GM12873 (cell line): ENCODE results near the gene IL4I1.

Experiments
- CTCF ChIP-seq: IDR thresholded peaks from 2 replicates; pipeline ENCODE4 v1.5.1; 2012; ENCODE audit warnings: low read depth, mild to moderate bottlenecking, moderate library complexity, low read length, control low read depth; ENCODE audit not compliant: insufficient read depth; ENCODE audit errors: missing control alignments

Gene IL4I1

GRCh38 chr19:49874503-49875157 is 22.1 kb downstream of the IL4I1 start:
- no peak for TF ChIP-seq CTCF

DNA sequence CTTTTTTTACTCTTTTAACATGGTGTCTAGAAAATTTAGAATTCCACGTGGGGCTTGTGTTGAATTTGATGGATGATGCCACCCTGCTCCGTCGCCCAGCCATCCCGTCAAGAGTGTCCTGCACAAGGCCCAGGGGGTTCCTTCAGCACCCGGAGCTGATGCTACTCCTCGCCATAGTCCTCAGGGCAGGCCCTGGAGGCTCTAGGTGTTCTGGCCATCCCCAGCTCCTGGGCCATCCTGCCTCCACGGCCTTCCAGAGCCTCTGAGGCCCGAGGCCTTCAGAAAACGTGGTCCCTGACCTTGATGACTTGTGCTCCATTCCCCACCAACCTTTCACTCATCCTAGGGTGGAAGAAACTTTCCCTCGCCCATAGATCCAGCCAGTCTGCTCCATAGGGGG is 22.9 kb downstream of the IL4I1 start:
- no peak for TF ChIP-seq CTCF

DNA sequence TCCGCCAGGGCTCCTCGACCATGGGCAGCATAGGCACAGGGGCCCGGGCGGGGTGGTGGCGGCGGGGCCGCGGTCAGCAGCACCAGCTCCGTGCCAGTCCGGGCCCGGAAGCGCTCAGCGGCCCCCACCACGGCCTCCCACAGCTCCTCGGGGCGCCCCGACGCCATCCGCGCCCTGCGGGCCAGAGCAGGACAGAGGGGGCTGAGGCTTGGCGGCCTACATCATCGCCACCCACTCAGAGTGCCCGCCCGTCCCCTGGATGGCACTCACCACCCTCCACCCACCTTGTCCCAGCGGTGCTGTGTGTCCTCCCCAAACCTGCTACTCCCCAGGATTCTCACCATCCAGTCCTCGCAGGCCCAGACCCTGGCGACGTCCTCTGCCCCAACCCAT is 23.6 kb downstream of the IL4I1 start:
- no peak for TF ChIP-seq CTCF

- TF ChIP-seq CTCF, result no peak
Observed at GRCh38 chr19:49872245-49873128, 24.2 kb downstream of the IL4I1 start.

DNA sequence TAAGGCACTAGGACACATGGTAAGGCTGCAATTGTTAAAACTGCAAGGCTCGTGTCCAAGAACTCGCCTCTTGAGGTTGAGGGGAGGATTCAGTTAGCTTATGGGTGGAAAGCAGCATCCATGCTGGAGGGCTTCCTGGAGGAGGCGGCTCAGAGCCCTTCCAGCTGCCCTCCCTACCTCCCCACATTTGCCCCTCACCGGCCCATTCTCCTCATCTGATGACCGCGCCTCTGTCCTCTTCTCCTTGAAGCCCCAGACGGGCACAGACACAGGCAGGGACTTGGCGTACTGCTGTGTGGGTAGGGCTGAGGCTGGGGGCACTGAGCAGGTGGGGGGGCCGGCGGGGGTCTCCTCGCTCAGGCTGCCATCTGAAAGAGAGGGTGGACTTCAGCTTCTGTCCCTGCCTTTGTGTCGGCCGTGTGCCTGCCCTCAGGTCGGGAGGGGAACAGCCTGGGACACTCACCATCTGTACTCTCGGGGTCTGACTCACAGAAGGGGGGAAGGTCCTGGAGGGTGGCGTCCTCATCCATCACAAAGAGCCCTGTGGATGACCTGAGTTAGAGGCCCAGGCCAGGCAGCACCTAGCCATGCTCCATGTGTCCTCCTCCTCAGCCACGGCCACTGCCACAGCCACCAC is 25.2 kb downstream of the IL4I1 start:
- no peak for TF ChIP-seq CTCF

DNA sequence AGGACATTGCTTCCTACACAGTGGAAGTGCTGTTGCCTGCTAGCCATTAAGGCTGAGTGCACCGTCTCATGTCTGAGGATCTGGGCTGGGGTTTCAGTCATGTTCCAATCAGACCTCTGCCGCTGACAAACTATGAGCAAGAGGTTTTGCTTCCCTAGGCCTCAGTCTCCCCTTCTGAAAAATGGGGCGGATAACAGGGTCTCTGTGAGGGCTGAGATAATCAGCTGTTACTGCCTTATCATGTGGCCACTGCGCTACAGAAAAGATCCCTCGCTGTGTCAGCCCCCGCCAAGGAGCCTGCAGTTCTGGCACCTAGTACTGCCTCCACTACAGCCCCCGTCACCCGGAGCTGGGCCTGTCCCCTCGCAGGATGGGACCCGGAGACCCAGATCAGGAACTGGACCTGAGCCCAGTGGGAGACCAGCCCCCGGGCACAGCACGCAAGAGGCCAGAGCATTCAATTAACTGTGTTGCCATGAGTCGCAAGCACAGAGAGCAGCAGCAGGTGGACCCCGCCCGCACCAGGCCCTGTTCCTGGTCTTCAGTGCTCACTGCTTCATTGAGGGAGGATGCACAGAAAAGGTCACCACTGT is 26.3 kb downstream of the IL4I1 start:
- TF ChIP-seq CTCF, result no peak
